Peyer's patch (tissue), 4 donors: Measurements from ENCODE around the gene MYO1B.

Experiments used
- CTCF ChIP-seq, 6 experiments: fragments of 450-650 bp in 4 of 6; fragments of 200-600 bp in 2 of 6; sonication (generic) in 1 of 6; IDR thresholded peaks; one replicate each; pipeline ENCODE4 v1.5.1; 2017 to 2019; ENCODE audit warnings: antibody characterized with exemption in 6 of 6, mild to moderate bottlenecking in 3 of 6, moderate library complexity in 1 of 6
- POLR2A ChIP-seq, 2 donors: fragments of 450-650 bp; IDR thresholded peaks; one replicate each; pipeline ENCODE4 v1.5.1; 2017; ENCODE audit warnings: antibody characterized with exemption in 2 of 2, mild to moderate bottlenecking in 2 of 2, moderate library complexity in 2 of 2

GRCh38 chr2:191311627-191312026, 66.4 kb downstream of the MYO1B start:
- TF ChIP-seq CTCF (IDR thresholded peaks at IDR 0.05), result no peak
- TF ChIP-seq POLR2A (IDR thresholded peaks at IDR 0.05), result no peak
